Loucy (cell line): ENCODE results near the gene AP1B1.

Experiments used
- H2AFZ ChIP-seq: fragments of 200-600 bp; sonication (generic); 2 replicates; pipeline ENCODE4 v1.6.0; 2016; ENCODE audit warnings: antibody characterized with exemption, mild to moderate bottlenecking, low read length, moderate library complexity
- H3F3A ChIP-seq: fragments of 200-600 bp; 2 replicates; pipeline ENCODE4 v1.6.0; 2016; ENCODE audit warnings: antibody characterized with exemption, low read depth, mild to moderate bottlenecking
- H3K27me3 ChIP-seq: fragments of 200-600 bp; sonication (generic); 2 replicates; pipeline ENCODE4 v1.6.1; 2014; ENCODE audit warnings: low read length, mild to moderate bottlenecking; ENCODE audit not compliant: insufficient read depth, poor library complexity, severe bottlenecking
- H3K36me3 ChIP-seq: fragments of 200-600 bp; sonication (generic); 2 replicates; pipeline ENCODE4 v1.6.1; 2016; ENCODE audit warnings: low read length; ENCODE audit not compliant: insufficient read depth
- H3K4me1 ChIP-seq: fragments of 200-600 bp; sonication (generic); 2 replicates; pipeline ENCODE4 v1.5.1; 2014; ENCODE audit warnings: low read length, mild to moderate bottlenecking; ENCODE audit not compliant: insufficient read depth, poor library complexity, severe bottlenecking
- H3K4me2 ChIP-seq: fragments of 200-600 bp; sonication (generic); 2 replicates; pipeline ENCODE4 v1.6.0; 2014; ENCODE audit warnings: antibody characterized with exemption, low read length, low read depth, mild to moderate bottlenecking; ENCODE audit not compliant: poor library complexity, severe bottlenecking
- H3K4me3 ChIP-seq: fragments of 200-600 bp; sonication (generic); 2 replicates; pipeline ENCODE4 v1.5.1; 2014; ENCODE audit warnings: low read length, mild to moderate bottlenecking, mixed read lengths; ENCODE audit not compliant: poor library complexity, severe bottlenecking
- H3K79me2 ChIP-seq: fragments of 200-600 bp; sonication (generic); 2 replicates; pipeline ENCODE4 v1.6.1; 2014; ENCODE audit warnings: low read length; ENCODE audit not compliant: insufficient read depth
- H3K9ac ChIP-seq: fragments of 200-600 bp; sonication (generic); 2 replicates; pipeline ENCODE4 v1.6.0; 2014; ENCODE audit warnings: mild to moderate bottlenecking, low read depth, low read length, moderate library complexity; ENCODE audit not compliant: poor library complexity, severe bottlenecking
- H3K9me2 ChIP-seq: fragments of 200-600 bp; sonication (generic); replicated peaks from 2 replicates; pipeline ENCODE4 v1.6.1; 2016; ENCODE audit warnings: low read depth, low read length, mixed read lengths
- H3K9me3 ChIP-seq: fragments of 200-600 bp; sonication (generic); 2 replicates; pipeline ENCODE4 v1.6.1; 2014; ENCODE audit warnings: mild to moderate bottlenecking, antibody characterized with exemption, low read length, low read depth; ENCODE audit not compliant: insufficient read depth
- H4K20me1 ChIP-seq: fragments of 200-600 bp; sonication (generic); 2 replicates; pipeline ENCODE4 v1.6.0; 2014; ENCODE audit warnings: antibody characterized with exemption, low read length, mild to moderate bottlenecking; ENCODE audit not compliant: insufficient read depth, poor library complexity, severe bottlenecking
- EZH2phosphoT487 ChIP-seq: fragments of 200-600 bp; IDR thresholded peaks from 2 replicates; pipeline ENCODE4 v1.6.1; 2018; ENCODE audit warnings: antibody characterized with exemption, mild to moderate bottlenecking, moderate library complexity, borderline replicate concordance
- TF ChIP-seq, protein P1 (sequence below): fragments of 200-600 bp; sonication (generic); conservative IDR thresholded peaks from 2 replicates; pipeline ENCODE4 v1.5.1; 2014; ENCODE audit warnings: mild to moderate bottlenecking, antibody characterized with exemption, low read length

Gene AP1B1

DNA sequence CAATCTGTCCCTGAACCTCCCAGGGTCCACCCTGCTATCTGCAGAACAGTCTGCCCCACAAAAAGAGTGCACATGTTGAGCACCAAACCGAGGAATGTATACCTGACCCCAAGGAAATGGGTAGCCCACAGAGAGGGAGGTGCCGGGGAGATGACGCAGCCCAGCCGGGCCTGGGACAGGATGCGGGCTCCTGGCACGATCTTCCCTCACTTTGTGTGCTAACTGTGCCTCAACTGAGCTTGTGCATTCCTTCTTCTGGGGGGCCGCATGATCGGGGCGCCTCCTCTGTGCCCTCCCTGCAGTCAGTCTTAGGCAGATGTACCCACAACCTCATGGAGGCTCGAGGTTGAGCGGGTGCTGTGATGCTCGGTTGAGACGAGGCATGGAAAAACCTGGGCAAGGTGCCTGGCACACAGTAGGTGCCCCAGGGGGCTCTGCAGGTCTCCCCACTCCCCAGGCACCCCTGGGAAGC is 79.5 kb downstream of the AP1B1 start:
- peaks cover 31% of the 10 kb centered on the region for H3K4me1 ChIP-seq
- H3K36me3 ChIP-seq, result no peaks in the 10 kb centered on the region
- peak overlapping the region; percentile 67 for H2AFZ ChIP-seq
- no peaks in the 10 kb centered on the region for H3K9me2 ChIP-seq
- H3K4me2 ChIP-seq, result peak overlapping the region; percentile 91
- H3K9me3 ChIP-seq, result no peaks in the 10 kb centered on the region
- H4K20me1 ChIP-seq, result no peaks in the 10 kb centered on the region
- H3K9ac ChIP-seq, result peak overlapping the region; percentile 75
- H3K27me3 ChIP-seq, result no peaks in the 10 kb centered on the region
- H3K79me2 ChIP-seq, result no peaks in the 10 kb centered on the region
- no peaks in the 10 kb centered on the region; the same call in 1 of the 2 replicates for H3F3A ChIP-seq
- H3K4me3 ChIP-seq, result peak overlapping the region; percentile 90
- TF ChIP-seq, protein P1, sequence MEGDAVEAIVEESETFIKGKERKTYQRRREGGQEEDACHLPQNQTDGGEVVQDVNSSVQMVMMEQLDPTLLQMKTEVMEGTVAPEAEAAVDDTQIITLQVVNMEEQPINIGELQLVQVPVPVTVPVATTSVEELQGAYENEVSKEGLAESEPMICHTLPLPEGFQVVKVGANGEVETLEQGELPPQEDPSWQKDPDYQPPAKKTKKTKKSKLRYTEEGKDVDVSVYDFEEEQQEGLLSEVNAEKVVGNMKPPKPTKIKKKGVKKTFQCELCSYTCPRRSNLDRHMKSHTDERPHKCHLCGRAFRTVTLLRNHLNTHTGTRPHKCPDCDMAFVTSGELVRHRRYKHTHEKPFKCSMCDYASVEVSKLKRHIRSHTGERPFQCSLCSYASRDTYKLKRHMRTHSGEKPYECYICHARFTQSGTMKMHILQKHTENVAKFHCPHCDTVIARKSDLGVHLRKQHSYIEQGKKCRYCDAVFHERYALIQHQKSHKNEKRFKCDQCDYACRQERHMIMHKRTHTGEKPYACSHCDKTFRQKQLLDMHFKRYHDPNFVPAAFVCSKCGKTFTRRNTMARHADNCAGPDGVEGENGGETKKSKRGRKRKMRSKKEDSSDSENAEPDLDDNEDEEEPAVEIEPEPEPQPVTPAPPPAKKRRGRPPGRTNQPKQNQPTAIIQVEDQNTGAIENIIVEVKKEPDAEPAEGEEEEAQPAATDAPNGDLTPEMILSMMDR, result no peak
- TF ChIP-seq EZH2phosphoT487, result no peak

DNA sequence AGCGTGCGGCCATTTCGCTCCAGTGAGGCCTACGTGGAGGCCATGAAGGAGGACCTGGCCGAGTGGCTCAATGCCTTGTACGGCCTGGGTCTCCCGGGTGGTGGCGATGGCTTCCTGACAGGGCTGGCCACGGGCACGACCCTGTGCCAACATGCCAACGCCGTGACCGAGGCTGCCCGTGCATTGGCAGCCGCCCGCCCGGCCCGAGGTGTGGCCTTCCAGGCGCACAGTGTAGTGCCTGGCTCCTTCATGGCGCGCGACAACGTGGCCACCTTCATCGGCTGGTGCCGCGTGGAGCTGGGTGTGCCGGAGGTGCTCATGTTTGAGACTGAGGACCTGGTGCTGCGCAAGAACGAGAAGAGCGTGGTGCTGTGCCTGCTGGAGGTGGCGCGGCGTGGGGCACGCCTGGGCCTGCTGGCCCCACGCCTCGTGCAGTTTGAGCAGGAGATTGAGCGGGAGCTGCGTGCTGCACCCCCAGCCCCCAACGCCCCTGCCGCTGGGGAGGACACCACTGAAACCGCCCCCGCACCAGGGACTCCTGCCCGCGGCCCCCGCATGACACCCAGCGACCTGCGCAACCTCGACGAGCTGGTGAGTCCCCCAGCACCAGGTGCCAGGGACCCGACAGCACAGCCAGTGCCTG is 80.1 kb downstream of the AP1B1 start:
- Histone ChIP-seq H3K4me2 (peak overlapping the region; percentile 91), H3K4me3 (peak overlapping the region; percentile 90)

DNA sequence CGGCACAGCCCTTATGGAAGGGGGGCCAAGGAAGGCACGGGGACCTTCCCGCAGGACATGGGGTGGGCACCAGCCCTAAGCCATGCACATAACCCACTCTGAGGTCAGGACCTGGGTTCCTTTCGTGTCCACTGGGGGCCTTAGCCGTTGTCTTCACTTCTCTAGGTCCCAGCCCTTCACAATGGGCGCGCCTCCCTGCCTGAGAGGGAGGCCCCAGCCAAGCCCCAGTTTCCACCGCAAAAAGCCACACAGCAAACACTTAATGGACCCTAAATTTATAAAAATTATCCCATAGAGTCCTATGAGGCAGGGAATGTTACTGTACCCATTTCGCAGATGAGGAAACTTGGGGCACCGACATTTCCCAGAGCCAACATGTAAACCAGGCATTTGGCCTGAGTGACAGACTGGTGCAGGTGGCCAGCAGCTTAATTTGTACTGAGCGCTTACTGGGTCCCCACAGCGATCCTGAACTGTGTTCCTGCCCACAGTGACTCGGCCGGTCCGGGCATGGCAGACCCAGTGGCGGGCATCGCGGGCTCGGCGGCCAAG is 80.7 kb downstream of the AP1B1 start:
- no peaks in the 10 kb centered on the region for H4K20me1 ChIP-seq
- peak overlapping the region; percentile 89 for H3K9ac ChIP-seq
- no peaks in the 10 kb centered on the region for H3K27me3 ChIP-seq
- H3K9me3 ChIP-seq, result no peaks in the 10 kb centered on the region
- peak overlapping the region; percentile 91 for H3K4me2 ChIP-seq
- no peak overlapping the region for H2AFZ ChIP-seq
- H3K79me2 ChIP-seq, result no peaks in the 10 kb centered on the region
- H3F3A ChIP-seq, result no peaks in the 10 kb centered on the region; the same call in 1 of the 2 replicates
- TF ChIP-seq, protein P1, result no peak
- no peak for TF ChIP-seq EZH2phosphoT487
- H3K4me3 ChIP-seq, result peak overlapping the region; percentile 90
- no peaks in the 10 kb centered on the region for H3K36me3 ChIP-seq
- no peaks in the 10 kb centered on the region for H3K9me2 ChIP-seq
- peaks cover 31% of the 10 kb centered on the region for H3K4me1 ChIP-seq

More for the DNA sequence above, 80.1 kb downstream of the AP1B1 start:
- Histone ChIP-seq H3K4me1 (peaks cover 31% of the 10 kb centered on the region), H3K79me2 (no peaks in the 10 kb centered on the region), H2AFZ (peak overlapping the region; percentile 67), H4K20me1 (no peaks in the 10 kb centered on the region), H3K9ac (peak overlapping the region; percentile 75), H3K9me2 (no peaks in the 10 kb centered on the region), H3K9me3 (no peaks in the 10 kb centered on the region), H3K27me3 (no peaks in the 10 kb centered on the region), H3K36me3 (no peaks in the 10 kb centered on the region), H3F3A (no peaks in the 10 kb centered on the region; the same call in 1 of the 2 replicates)
- TF ChIP-seq, protein P1, result no peak
- TF ChIP-seq EZH2phosphoT487, result no peak
